Tibial nerve (tissue), 4 donors: Measurements from ENCODE around the gene KIAA0753.

Experiments used
- CTCF ChIP-seq, 5 experiments: fragments of 200-600 bp in 3 of 5; fragments of 450-650 bp in 2 of 5; sonication (generic) in 3 of 5; IDR thresholded peaks; one replicate each; pipeline ENCODE4 v1.5.1; 2016 to 2019; ENCODE audit warnings: antibody characterized with exemption in 5 of 5, mild to moderate bottlenecking in 3 of 5, moderate library complexity in 2 of 5
- EP300 ChIP-seq, 2 donors: sonication (generic); formaldehyde crosslinking; IDR thresholded peaks; one replicate each; pipeline ENCODE4 v1.6.1; 2017; ENCODE audit warnings: antibody characterized with exemption in 2 of 2, mild to moderate bottlenecking in 1 of 2
- POLR2A ChIP-seq, 2 donors: fragments of 450-650 bp; IDR thresholded peaks; one replicate each; pipeline ENCODE4 v1.6.1; 2017; ENCODE audit warnings: antibody characterized with exemption in 2 of 2, mild to moderate bottlenecking in 2 of 2, moderate library complexity in 2 of 2

GRCh38 chr17:6545291-6545690, 95.2 kb downstream of the KIAA0753 start:
- TF ChIP-seq CTCF (IDR thresholded peaks at IDR 0.05) (no peak), POLR2A (IDR thresholded peaks at IDR 0.05) (no peak), EP300 (IDR thresholded peaks at IDR 0.05) (no peak)
